GM12873 (cell line): ENCODE measurements around the gene STAM.

ENCODE experiments used
- TF ChIP-seq, protein P1 (sequence below): IDR thresholded peaks from 2 replicates; pipeline ENCODE4 v1.5.1; 2012; ENCODE audit warnings: low read depth, mild to moderate bottlenecking, moderate library complexity, low read length, control low read depth; ENCODE audit not compliant: insufficient read depth; ENCODE audit errors: missing control alignments

Gene STAM

DNA sequence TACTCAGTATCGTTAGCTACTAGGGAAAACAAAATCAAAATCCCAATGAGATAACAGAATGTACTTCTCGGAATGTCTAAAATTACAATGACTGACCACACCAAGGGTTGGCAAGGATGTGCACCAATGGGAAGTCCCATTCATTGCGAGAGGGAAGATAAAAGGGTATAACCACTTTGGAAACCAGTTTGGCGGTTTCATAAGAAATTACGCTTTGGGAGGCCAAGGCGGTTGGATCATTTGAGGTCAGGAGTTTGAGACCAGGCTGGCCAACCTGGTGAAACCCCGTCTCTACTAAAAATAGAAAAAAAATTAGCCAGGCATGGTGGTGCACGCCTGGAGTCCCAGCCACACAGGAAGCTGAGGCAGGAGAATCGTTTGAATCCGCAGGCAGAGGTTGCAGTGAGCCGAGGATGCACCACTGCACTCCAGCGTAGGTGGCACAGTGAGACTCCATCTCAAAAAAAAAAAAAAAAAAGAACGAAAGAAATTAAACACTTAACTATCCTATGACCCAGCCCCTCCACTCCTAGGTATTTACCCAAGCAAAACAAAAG is 34.4 kb upstream of the STAM start:
- TF ChIP-seq, protein P1, sequence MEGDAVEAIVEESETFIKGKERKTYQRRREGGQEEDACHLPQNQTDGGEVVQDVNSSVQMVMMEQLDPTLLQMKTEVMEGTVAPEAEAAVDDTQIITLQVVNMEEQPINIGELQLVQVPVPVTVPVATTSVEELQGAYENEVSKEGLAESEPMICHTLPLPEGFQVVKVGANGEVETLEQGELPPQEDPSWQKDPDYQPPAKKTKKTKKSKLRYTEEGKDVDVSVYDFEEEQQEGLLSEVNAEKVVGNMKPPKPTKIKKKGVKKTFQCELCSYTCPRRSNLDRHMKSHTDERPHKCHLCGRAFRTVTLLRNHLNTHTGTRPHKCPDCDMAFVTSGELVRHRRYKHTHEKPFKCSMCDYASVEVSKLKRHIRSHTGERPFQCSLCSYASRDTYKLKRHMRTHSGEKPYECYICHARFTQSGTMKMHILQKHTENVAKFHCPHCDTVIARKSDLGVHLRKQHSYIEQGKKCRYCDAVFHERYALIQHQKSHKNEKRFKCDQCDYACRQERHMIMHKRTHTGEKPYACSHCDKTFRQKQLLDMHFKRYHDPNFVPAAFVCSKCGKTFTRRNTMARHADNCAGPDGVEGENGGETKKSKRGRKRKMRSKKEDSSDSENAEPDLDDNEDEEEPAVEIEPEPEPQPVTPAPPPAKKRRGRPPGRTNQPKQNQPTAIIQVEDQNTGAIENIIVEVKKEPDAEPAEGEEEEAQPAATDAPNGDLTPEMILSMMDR, result no peak

DNA sequence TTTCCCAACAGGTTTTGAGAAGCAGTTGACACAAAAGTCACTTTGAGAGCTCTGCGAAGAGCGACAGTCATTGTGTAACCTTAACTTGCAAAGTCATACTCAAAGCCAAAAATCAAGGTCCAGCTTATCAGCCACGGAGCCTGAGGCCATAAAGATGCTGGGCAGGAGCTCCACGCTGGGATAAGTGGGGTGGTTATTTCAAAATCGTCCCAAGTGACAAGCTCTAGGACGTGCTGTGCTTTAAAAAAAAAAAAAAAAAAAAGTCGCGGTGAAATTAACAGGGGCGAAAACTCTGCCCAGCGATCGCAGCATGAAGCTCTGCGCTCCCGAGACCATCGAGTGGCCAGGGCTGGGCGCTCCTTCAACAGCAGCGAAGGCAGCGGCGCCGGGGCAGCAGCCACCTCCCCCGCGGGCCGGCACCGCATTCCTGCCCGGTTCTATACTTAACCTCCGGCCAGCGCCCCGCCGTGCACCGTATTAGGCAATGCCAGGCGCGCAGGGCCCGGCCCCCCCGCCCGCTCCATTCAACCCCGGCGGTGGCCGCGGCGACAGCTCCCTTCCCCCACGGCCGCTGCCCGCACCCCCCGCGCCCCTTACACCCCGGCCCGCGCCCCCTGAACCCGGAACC is 27.4 kb upstream of the STAM start:
- TF ChIP-seq, protein P1, result no peak

DNA sequence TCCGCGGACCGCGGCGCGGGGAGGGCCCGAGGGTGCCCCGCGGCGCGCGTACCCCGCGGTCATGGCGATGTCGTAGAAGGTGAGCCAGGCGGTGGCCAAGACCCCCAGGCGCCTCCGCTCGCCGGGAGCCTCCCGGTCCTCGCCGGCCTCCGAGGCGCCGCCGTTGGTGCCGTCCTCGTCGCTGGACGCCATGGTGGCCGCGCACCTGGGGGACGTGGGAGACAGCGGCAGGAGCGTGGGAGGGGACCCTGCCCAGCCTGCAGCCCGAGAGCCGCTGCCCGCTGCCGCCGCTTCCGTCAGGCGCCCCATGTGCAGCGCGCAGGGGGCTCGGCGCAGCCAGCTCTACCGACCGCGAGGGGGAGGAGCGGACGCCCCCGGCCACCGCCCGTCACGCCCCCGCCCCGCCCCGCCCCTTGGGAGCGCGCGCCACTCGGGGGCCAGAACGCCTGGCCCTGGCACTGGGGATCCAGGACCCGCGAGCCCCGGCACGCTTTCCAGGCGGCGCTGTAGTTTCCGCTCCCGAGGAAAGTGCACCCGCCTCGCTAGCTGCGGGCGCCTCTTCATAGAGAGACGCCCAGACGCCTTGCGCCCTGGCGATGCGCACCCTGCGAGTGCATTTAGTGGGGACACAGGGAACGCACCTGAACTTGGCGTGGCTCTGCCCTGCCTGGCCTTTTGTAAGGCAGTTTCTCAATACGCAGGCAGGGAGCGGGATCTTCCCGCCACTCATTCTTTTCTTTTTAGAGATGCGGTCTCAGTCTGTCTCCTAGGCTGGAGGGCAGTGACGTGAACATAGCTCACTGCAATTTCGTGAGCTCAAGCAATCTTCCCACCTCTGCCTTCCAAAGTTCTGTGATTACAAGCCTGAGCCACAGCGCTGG is 26.7 kb upstream of the STAM start, which contains the start of gene HACD1:
HACD1 (minus strand) TSS at position 344 of the 881 bp plus-strand sequence; CDS start at position 309, 35 bp downstream.
- TF ChIP-seq, protein P1, result no peak

DNA sequence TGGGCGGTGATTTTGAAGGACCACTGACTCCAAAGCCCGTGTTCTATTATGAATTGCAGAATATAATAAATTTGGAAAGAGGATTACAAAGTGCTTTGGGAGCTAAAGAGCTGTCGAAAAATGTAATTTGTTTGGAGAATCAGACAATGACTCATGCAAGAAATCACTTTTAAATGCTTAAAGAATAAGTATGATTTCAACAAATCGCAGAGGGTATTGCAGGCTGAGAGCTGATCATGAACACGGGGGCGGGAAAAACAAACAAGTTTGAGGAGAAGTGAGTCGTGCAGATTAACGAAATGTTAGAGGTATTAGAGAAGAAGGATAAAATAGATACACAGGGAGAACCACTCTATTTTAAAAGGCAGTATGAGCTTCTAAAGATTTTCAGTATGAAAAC is 21.9 kb upstream of the STAM start:
- TF ChIP-seq, protein P1, result no peak

DNA sequence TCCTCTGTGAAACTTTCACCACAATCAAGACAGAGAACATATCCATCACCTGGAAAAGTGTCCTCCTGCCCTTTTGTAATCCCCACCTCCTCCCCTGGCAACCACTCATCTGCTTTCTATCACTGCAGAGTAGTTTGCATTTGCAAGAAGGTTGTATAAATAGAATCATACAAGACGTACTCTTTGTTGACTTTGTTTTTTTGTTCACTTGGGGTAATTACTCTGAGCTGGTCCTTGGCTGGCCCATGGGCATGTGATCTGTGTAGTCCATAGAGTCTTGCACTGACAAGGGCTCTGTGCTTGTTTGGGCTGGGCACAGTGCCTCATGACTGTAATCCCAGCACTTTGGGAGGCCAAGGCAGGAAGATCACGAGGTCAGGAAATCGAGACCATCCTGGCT is 19.0 kb upstream of the STAM start:
- TF ChIP-seq, protein P1, result no peak

DNA sequence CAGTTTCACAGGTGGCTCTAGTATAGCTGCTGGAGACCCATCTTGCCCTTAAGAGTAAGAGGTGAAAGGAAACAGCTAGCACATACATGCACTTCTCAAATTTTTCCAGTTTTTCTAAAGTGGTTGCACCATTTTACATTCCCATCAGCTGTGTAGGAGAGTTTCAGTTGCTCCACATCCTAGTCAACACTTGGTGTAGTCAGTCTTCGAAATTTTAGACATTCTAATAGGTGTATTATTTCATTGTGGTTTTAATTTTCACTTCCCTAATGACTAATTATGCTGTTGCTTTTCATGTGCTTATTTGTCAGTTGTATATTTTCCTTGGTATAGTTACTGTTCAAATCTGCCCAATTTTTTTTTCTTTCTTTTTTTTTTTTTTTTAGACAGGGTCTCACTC is 17.3 kb upstream of the STAM start:
- TF ChIP-seq, protein P1, result no peak

DNA sequence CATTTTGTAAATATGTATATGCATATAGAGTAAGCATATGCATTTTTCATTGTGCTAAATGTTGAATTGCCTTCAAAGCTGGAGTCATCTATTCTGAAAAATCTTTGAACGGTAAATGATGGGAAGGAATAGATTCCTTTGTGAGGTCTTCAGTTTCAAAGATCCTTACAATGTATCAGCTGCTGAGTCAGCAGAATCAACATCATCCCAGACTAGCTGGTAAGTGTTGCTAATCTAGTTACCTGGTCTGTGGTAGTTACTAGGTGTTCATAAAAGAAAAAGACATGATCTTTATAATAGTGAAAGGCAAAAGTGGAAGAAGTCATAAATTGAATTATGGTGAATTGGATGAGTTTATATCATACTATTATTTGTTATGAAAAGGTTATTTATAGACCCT is 10.6 kb upstream of the STAM start:
- TF ChIP-seq, protein P1, result no peak
